ENCODE measurements around the gene THOC3. TPM values are rescaled to one million over a fixed set of nuclear protein-coding genes. Genes with fewer than 3 reads are reported as not detected.
"Not testable (repeated sequence)": the region's sequence is repeated elsewhere in the genome, so short reads cannot be mapped to it uniquely, and the experiment has no call there.

THOC3 gene, protein sequence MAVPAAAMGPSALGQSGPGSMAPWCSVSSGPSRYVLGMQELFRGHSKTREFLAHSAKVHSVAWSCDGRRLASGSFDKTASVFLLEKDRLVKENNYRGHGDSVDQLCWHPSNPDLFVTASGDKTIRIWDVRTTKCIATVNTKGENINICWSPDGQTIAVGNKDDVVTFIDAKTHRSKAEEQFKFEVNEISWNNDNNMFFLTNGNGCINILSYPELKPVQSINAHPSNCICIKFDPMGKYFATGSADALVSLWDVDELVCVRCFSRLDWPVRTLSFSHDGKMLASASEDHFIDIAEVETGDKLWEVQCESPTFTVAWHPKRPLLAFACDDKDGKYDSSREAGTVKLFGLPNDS
- polyA plus RNA-seq (ENCODE audit: insufficient read length in 3 of 3) = 100 to 1,000 TPM in 1 of 3 donors, 10 to 100 TPM in 2; 71.3 to 101 (median 78.8) TPM
- long read RNA-seq, donor 1, transcript THOC3-201 (6 exons, 1,589 nt) = major isoform, 27 of 27 reads
- long read RNA-seq, donor 1, partial matches to known transcripts = 0 of 27 reads
- long read RNA-seq, donor 1, other reads (novel, unspliced or antisense) = 0 of 27 reads
- long read RNA-seq, donor 2, transcript THOC3-201 (6 exons, 1,589 nt) = major isoform, 90 of 99 reads
- long read RNA-seq, donor 2, partial matches to known transcripts = 6 of 99 reads
- long read RNA-seq, donor 2, other reads (novel, unspliced or antisense) = 0 of 99 reads
- long read RNA-seq, donor 3, transcript THOC3-201 (6 exons, 1,589 nt) = major isoform, 24 of 34 reads
- long read RNA-seq, donor 3, partial matches to known transcripts = 5 of 34 reads
- long read RNA-seq, donor 3, other reads (novel, unspliced or antisense) = 0 of 34 reads
- long read RNA-seq, donor 4, transcript THOC3-201 (6 exons, 1,589 nt) = major isoform, 62 of 65 reads
- long read RNA-seq, donor 4, partial matches to known transcripts = 0 of 65 reads
- long read RNA-seq, donor 4, other reads (novel, unspliced or antisense) = 0 of 65 reads
- long read RNA-seq, donor 5, transcript THOC3-201 (6 exons, 1,589 nt) = major isoform, 22 of 23 reads
- long read RNA-seq, donor 5, partial matches to known transcripts = 0 of 23 reads
- long read RNA-seq, donor 5, other reads (novel, unspliced or antisense) = 0 of 23 reads
- long read RNA-seq, donor 6, transcript THOC3-201 (6 exons, 1,589 nt) = major isoform, 42 of 43 reads
- long read RNA-seq, donor 6, partial matches to known transcripts = 0 of 43 reads
- long read RNA-seq, donor 6, other reads (novel, unspliced or antisense) = 0 of 43 reads
- long read RNA-seq, donor 7, transcript THOC3-201 (6 exons, 1,589 nt) = major isoform, 27 of 27 reads
- long read RNA-seq, donor 7, partial matches to known transcripts = 0 of 27 reads
- long read RNA-seq, donor 7, other reads (novel, unspliced or antisense) = 0 of 27 reads
- long read RNA-seq, donor 8, transcript THOC3-201 (6 exons, 1,589 nt) = major isoform, 14 of 14 reads
- long read RNA-seq, donor 8, partial matches to known transcripts = 0 of 14 reads
- long read RNA-seq, donor 8, other reads (novel, unspliced or antisense) = 0 of 14 reads
- long read RNA-seq, donor 9, transcript THOC3-201 (6 exons, 1,589 nt) = major isoform, 54 of 55 reads
- long read RNA-seq, donor 9, partial matches to known transcripts = 0 of 55 reads
- long read RNA-seq, donor 9, other reads (novel, unspliced or antisense) = 0 of 55 reads
- long read RNA-seq, donor 10, transcript THOC3-201 (6 exons, 1,589 nt) = major isoform, 36 of 37 reads
- long read RNA-seq, donor 10, partial matches to known transcripts = 0 of 37 reads
- long read RNA-seq, donor 10, other reads (novel, unspliced or antisense) = 0 of 37 reads
- long read RNA-seq, donor 11, transcript THOC3-201 (6 exons, 1,589 nt) = major isoform, 24 of 25 reads
- long read RNA-seq, donor 11, partial matches to known transcripts = 0 of 25 reads
- long read RNA-seq, donor 11, other reads (novel, unspliced or antisense) = 0 of 25 reads
- long read RNA-seq, donor 12, transcript THOC3-201 (6 exons, 1,589 nt) = major isoform, 68 of 68 reads
- long read RNA-seq, donor 12, partial matches to known transcripts = 0 of 68 reads
- long read RNA-seq, donor 12, other reads (novel, unspliced or antisense) = 0 of 68 reads
- long read RNA-seq, donor 13, transcript THOC3-201 (6 exons, 1,589 nt) = major isoform, 10 of 12 reads
- long read RNA-seq, donor 13, partial matches to known transcripts = 0 of 12 reads
- long read RNA-seq, donor 13, other reads (novel, unspliced or antisense) = 0 of 12 reads
- long read RNA-seq, donor 14, transcript THOC3-201 (6 exons, 1,589 nt) = major isoform, 28 of 33 reads
- long read RNA-seq, donor 14, partial matches to known transcripts = 0 of 33 reads
- long read RNA-seq, donor 14, other reads (novel, unspliced or antisense) = 0 of 33 reads
- long read RNA-seq, donor 15, transcript THOC3-201 (6 exons, 1,589 nt) = major isoform, 53 of 56 reads
- long read RNA-seq, donor 15, partial matches to known transcripts = 0 of 56 reads
- long read RNA-seq, donor 15, other reads (novel, unspliced or antisense) = 0 of 56 reads
- long read RNA-seq, donor 16, transcript THOC3-201 (6 exons, 1,589 nt) = major isoform, 30 of 32 reads
- long read RNA-seq, donor 16, partial matches to known transcripts = 0 of 32 reads
- long read RNA-seq, donor 16, other reads (novel, unspliced or antisense) = 0 of 32 reads

DNA sequence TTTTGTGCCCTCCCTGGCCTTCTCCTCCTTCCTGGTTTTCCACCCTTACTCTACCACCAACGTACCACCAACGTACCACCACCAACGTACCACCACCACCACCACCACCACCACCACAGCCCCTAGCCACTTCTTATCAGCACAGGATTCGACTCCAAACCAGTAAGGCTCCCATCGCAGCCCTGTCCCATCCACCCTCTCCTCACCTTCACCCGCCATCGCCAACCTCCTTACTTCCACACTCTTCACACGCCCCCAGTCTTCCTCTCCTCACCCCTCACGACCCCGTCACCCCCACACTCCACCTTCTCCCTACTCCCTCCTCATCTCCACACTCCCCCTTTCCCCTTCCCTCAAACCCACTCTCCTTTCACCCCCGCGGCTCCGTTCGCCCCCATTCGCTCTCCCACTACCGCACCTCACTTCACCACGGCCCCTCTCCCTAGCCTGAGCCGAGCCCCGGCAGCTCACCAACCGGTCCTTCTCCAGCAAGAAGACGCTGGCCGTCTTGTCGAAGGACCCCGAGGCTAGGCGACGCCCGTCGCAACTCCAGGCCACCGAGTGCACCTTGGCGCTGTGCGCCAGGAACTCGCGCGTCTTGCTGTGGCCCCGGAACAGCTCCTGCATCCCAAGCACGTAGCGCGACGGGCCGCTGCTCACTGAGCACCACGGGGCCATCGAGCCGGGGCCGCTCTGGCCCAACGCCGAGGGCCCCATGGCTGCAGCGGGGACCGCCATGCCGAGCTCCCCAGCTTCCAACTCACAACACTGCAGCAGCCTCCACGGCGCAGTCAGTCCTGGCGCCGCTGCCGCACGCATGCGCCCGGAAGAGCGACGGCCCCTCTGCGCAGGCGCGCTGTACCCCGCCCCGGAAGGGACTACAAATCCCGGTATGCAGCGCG lies at the start of gene THOC3:
Gene THOC3, minus strand, starts transcription at position 845 of the 902 bp plus-strand sequence. Its CDS starts 107 bp downstream, at position 738.
- peak; percentile 77 for DNase-seq

DNA sequence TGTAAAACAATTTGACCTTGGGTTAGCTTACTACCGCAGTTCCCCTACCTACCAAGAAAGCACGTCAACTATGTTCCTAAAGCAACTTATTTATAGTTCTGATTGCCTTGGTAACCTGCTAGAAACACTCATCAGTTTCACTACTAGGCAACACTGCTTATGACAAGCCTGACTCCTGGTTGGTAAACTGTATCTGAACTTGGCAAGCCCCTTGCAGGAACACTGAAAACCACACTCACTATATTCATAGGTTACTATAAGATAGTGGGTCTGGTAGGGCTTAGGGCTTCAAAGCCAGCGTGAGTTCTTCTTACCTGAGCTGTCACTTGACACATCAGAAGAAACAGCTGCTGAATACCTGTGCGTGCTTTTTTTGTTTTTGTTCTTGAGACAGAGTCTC lies 49.2 kb upstream of the THOC3 start:
- not testable (repeated sequence) for DNase-seq

DNA sequence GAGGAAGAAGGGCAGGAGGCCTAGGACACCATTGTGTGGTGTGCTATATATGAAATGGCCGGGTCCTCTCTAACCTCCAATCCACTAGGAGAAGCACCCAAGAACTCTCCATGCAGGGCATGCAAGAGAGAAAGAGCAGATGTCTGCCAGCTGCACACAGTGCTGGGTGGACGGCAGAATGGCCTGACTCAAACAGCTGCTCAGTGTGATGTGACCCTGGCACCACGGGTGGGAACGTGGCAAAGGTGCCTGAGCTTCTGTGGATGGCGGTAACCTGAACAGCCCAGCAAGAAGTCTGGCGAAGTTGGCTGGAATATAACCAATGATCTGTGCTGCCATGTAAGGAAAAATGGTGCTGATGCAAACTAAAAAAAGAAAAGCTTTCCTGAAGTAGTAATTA lies 46.2 kb upstream of the THOC3 start:
- DNase-seq = not testable (repeated sequence)

DNA sequence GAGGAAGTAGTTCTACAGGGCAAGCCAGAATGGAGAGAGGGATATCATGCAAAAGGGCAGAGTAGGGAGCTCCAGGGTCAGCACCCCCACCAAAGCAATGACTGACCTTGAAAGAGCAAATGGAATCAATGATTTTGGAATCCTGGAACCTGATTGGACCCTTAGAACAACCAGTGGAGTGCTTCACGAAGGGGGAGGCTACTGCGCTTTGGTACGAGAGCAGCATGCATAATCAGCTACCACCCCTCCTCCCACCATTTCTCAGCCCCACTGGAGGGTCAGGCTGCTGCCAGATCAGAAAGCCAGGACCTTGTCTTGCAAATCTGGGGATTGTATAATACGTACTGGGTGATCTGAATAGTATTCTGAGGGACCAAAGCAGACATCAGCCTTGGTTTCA lies 43.0 kb upstream of the THOC3 start:
- DNase-seq = not testable (repeated sequence)

DNA sequence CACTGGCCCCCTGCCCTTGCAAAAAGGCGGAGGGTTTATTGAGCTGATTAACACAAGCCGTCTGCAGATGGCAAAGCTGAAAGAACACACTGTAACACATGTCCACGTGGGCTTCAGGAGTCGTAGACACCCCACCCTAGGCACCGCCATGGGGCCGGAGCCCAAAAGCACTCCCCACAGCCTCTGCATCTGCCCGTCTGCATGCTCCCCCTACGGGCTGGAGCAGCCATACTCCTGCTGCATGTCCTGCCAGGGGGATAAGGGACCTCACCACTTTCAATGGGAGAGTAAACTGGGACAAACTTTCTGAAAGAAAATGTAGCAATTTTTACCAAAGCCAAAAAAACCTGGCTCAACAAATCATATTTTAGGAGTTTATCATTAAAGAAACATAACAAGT lies 42.1 kb upstream of the THOC3 start:
- DNase-seq = not testable (repeated sequence)

DNA sequence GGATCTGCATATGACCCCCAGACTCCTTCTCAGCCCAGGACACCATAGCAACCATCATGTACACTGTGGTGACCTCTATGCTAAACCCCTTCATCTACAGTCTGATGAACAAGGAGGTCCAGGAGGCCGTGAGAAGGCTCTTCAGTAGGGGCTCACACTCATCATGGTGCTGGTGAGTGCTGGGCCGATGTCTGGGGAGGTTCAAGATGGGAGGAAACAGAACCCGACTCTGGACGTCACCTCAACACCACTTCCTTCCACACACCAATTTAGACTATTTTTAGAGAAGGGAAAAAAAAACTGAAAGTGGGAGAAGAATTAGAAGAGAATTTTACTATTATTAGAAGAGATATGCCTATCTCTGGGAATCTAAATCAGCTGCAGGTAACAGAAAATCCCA lies 39.1 kb upstream of the THOC3 start:
- not testable (repeated sequence) for DNase-seq

DNA sequence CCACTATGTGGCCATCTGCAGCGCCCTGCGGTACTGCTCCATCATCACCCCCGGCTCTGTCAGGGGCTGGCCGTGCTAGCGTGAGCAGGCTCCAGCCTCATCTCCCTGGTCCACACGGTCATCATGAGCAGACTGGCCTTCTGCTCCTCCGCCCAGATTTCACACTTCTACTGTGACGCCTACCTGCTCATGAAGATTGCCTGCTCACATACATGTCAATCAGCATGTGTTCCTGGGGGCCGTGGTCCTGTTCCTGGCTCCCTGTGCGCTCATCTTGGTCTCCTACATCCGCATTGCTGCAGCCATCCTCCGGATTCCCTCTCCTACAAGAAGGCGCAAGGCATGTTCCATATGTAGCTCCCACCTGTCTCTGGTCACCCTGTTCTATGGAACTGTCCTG lies 38.7 kb upstream of the THOC3 start:
- DNase-seq = not testable (repeated sequence)

DNA sequence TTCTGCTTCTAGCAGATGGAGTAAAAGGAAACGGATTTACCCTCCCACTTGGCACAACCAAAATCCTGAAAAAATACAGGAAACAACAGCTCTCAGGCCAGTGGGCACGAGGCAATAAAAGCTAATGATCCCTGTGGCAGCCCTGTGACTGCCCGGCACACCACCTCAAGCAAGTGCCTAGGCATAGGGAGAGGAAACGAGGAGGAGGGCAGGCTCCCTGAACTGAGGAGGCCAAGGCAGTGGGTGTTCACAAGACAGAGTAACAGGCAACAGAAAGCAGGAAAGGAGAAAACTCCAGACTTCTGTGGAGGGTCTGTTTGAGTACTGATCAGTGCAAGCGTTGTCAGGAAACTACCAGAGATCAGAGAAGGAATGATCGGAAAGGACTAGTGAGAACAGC lies 29.9 kb upstream of the THOC3 start:
- peak; percentile 15 for DNase-seq

DNA sequence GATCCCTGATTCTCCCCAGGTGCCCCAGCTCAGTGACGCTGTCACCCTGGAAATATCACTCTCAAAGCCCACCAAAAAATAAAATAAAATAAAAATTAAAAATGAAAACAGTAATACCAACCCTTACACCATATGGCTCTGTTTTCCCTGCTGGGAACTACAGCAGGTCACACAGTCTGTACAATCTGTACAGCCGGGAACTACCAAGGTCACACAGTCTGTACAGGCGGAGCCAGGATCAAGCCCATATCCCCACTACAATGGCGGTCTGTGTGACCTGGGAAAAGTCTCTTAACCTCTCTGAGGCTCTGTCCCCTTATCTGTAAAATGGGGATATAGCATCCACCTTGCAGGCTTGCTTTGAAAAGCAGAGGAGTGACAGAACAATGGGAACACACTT lies 29.4 kb upstream of the THOC3 start:
- DNase-seq = not testable (repeated sequence)

DNA sequence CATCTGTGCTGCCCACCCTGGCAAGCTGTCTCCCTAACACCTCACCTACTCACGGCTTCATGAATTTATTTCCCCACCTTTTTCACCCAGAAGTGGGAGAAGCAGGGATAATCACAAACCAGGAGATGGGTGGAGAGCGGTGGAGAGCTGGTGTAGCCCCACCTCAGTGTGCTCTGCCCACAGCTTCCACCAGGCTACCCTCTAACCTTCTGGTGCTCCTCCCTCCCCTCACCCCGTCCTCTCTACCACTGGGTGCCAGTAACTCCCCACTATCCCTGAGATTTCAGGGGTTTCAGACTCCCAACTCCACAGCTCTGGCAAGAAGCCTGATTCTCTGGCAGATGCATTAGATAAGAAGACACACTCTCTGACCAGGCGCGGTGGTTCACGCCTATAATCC lies 28.7 kb upstream of the THOC3 start:
- DNase-seq = not testable (repeated sequence)

DNA sequence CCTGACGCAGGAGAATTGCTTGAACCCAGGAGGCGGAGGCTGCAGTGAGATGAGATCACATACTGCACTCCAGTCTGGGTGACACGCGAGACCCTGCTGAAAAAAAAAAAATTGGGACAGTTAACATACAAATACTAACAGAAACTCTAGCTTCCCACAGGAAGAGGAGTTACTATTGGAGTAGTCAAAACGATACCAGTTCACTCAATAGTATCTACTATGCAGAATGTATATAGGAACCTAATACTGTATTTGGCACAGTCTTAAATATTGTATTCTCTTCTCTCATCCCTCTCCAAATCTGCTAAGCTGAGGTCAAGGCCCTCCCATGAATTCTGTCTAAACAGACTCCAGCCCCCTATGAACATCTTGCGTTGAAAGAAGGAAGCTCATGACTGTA lies 27.4 kb upstream of the THOC3 start:
- DNase-seq = not testable (repeated sequence)

DNA sequence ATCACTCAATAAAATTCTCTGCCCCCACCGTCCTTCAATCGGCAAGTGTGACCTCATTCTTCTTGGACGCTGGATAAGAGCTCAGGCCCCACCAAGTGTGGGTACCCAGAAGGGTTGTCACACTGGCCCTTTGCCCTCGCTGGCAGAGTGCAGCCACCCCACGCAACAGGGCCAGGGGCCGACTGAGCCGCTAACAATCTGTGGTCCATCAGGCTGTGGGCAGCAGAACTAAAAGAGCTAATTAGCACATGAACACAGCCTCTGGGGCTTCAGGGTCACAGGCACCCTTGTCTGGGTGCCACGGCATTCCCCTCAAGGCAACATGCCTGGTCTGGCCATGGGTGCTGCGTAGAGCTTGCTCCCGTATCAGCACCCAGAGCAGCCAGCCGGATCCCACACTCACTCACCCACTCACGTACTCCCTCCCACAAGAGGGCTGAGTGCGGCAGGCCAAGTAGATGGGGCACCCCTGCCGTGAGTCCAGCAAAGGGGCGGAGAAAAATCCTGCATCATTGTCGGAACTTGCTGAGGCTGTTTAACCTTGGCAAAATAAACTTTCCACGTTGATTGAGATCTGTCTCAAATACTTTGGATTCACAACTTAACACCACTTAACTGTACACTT lies 11.4 kb upstream of the THOC3 start:
- DNase-seq = not testable (repeated sequence)

DNA sequence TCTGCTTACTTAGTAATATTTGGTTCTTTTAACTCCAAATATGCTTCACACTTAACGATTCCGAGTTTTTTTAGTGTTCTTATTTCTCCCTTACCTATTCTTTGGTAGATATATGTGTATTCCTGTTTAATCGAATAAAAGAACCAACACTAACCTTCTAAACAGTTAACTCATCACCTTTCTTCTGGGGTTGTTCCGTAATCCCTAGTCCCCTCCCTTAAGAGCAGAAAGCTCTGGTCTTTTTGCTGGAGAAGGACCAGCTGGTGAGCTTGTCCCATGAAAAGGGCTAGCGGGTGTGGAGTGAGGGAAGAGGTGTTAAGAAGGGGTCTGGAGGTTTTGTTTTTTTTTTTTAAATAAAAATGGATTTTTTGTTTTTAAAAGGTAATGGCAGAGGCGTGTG lies 266 bp upstream of the THOC3 start:
- DNase-seq = not testable (repeated sequence)

DNA sequence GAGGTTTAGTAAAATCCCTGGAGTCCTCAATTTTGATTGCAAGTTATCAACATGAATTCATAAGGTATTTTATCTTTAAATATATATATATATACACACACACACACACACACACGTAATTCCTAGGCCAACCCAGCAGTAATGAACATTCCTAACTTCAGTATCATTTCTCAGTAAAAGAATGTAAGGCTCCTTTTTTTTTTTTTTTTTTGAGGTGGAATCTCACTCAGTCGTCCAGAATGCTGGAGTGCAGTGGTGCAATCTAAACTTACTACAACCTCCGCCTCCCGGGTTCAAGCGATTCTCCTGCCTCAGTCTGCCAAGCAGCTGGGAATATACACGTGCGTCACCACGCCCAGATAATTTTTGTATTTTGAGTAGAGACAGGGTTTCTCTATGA lies 5.8 kb downstream of the THOC3 start:
- DNase-seq = not testable (repeated sequence)

DNA sequence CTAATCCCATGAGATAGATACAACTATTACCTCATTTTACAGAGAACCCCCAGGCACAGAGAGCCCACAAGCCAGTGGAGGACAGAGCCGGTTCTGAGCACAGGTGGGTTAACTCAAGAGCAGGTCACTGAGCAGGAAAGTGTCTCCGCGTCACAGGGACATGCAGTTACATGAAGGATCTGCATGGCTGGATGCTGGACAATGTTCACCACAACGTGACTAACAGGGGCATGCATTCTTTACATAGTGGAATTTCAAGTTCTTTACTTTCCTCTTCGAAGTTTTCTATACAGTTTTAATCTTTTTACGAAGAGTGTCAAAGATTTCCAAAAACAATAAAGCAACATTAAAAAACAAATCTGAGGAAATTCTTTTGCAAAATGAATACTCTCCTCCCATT lies 7.9 kb downstream of the THOC3 start:
- not testable (repeated sequence) for DNase-seq

DNA sequence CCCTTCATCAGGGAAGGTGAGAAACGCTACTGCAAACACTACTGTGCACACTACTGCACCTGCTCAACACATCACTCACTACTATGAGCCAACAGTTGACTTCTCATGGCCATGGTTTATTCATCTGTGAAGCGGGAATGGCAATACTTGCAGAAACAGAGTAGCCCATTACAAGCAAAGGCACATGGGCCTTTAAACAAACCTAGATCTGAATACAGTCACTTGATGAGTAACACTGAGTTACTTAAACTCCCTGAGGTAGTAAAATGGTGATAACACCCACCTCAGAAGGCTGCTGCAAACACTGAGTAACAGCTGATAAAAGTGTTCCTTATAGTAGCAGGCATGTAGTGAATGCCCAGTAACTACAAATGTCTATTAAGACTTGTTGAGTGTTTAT lies 9.6 kb downstream of the THOC3 start:
- not testable (repeated sequence) for DNase-seq

DNA sequence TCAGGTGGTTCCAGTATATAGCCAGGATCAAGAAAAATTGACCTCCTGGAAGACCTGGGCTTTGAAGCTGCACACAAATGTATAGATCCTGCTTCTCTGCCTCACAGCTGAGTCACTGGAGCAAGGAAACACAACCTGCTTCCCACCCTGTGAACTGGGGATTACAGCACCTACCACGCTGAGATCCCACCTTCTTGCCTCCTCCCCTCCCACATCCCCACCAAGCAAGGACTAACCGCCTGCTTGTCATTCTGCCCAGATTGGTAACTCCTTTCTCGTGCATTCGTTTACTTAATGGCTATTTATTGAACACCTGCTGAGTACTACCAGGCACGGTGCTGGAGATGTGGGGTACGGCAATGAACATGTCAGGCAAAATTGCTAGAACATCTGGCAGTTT lies 14.0 kb downstream of the THOC3 start:
- not testable (repeated sequence) for DNase-seq
